Retinal pigment epithelial cell (primary cell): ENCODE measurements around the gene FAM131A.

ENCODE experiments used
- DNase-seq: peaks from one replicate; pipeline ENCODE4 v3.0.0-alpha.2; 2010; ENCODE audit warnings: low read depth
- H3K4me3 ChIP-seq: 2 replicates; pipeline ENCODE4 v1.5.1; 2011; ENCODE audit warnings: mild to moderate bottlenecking, low read length, control low read depth, moderate library complexity
- TF ChIP-seq, protein P1 (sequence below): conservative IDR thresholded peaks from 2 replicates; pipeline ENCODE4 v1.5.1; 2011; ENCODE audit warnings: low read depth, low read length, control low read depth, inconsistent platforms

FAM131A gene

GRCh38 chr3:184346480-184347190 lies 9.2 kb downstream of the FAM131A start:
- no peak for DNase-seq
- TF ChIP-seq, protein P1, sequence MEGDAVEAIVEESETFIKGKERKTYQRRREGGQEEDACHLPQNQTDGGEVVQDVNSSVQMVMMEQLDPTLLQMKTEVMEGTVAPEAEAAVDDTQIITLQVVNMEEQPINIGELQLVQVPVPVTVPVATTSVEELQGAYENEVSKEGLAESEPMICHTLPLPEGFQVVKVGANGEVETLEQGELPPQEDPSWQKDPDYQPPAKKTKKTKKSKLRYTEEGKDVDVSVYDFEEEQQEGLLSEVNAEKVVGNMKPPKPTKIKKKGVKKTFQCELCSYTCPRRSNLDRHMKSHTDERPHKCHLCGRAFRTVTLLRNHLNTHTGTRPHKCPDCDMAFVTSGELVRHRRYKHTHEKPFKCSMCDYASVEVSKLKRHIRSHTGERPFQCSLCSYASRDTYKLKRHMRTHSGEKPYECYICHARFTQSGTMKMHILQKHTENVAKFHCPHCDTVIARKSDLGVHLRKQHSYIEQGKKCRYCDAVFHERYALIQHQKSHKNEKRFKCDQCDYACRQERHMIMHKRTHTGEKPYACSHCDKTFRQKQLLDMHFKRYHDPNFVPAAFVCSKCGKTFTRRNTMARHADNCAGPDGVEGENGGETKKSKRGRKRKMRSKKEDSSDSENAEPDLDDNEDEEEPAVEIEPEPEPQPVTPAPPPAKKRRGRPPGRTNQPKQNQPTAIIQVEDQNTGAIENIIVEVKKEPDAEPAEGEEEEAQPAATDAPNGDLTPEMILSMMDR: no peak
- H3K4me3 ChIP-seq: no peak overlapping the region

DNA sequence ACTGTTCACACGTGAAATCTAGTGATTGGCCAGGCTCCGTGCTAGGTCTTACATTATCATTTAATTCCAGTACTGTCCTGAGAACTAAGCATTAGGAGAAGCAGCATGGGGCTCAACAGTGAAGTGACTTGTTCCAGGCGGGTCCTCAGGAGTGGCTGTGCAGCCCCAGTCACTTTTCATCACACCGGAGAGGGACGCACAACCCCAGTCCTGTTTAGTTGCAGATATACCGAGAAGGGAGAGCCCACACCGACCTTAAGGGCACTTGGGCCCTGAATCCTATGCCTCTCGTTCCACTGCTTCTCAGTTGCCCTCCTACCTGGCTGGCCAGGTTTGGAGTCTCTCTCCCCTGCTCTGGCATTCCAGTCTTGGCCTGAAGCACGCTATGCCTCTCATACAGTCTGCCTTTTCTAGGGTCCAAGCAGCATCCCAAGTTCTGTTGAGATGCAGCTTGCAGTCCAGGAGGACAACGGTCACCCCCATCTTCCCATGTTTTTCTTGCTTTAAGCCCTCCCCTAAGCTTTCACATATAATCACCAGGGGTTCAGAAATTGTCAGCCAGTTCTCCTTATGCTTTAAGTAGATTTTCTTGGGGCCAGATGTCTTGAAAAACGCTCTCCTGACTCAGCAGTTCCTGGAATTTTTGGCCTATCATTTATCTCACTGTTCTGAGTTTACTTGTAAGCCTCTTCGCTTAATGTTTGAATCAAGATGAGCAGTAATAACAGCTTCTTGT lies 10.1 kb downstream of the FAM131A start:
- TF ChIP-seq, protein P1: no peak
- no peak overlapping the region for H3K4me3 ChIP-seq
- no peak for DNase-seq

- TF ChIP-seq, protein P1: no peak
- H3K4me3 ChIP-seq: no peak overlapping the region
- DNase-seq: no peak
These were observed 10.6 kb downstream of the FAM131A start for GRCh38 chr3:184348057-184348382.

- no peak overlapping the region for H3K4me3 ChIP-seq
- DNase-seq: no peak
- TF ChIP-seq, protein P1: no peak
These were observed 12.4 kb downstream of the FAM131A start for GRCh38 chr3:184349563-184350470.

- no peak overlapping the region for H3K4me3 ChIP-seq
- no peak for DNase-seq
- TF ChIP-seq, protein P1: no peak
These were observed 13.2 kb downstream of the FAM131A start for GRCh38 chr3:184350618-184351017.

GRCh38 chr3:184351511-184352148 lies 14.2 kb downstream of the FAM131A start:
- TF ChIP-seq, protein P1: no peak
- no peak for DNase-seq
- no peak overlapping the region for H3K4me3 ChIP-seq
